ENCODE data around the gene ECT2L. TPM values are rescaled to one million over a fixed set of nuclear protein-coding genes. Genes with fewer than 3 reads are reported as not detected.

Gene ECT2L
- polyA plus RNA-seq, 1 of the 3 experiments (the other 2 are of a cell fraction), result 0.02 TPM

DNA sequence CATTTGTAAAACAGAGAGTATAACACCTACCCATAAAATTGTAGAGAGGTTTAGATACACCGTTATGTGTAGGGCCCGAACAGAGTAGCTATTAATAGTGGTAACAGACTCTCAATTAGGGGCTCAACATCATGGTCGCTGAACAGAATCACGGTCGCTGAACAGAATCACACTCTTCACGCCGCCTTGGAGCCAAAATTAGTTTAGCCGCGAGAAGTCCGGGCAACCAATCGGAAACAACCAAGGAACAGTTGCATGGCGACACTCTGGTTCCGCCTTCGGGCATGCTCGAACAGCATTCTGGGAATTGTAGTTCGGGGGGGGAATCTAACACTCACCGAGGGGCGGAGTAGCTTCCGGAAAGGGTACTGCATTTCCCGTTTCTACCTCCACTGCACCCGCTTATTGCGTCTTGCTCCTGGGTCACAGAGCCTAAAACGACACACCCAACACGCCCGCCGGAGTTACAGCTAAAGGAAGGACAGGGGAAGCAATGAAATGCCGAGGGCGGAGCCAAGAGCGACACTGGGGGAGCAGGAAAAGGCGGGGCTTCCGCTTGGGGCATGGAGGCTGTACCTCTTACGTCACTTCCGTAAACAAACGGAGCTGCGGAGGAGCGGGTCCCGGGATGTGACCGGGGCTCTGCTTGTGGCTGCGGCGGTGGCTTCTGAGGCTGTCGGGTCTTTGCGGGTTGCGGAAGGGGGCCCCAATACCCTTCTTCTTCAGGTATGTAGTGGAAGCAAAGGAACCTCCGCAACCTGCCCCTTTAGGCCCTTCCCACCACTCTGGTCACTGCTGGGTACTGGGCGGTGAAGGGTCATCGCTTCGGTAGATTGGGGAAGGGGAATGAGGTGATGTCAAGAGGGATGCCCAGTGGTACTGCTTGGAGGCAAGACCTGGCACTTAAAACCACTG lies 22.5 kb upstream of the ECT2L start, which contains the start of gene CCDC28A:
Gene CCDC28A, plus strand, starts transcription at position 593 of the 915 bp plus-strand sequence. CDS start 2,352 bp downstream, outside the sequence.
- peak within 1 kb of the TSS; percentile 77 for H3K4me2 ChIP-seq
- 1% methylated on average over 40 of the region's 47 CpGs for WGBS (ENCODE audit: low lambda C conversion rate)
- H3K4me1 ChIP-seq (ENCODE audit: control insufficient read depth in 1 of 2, insufficient read depth in 2 of 2, low read depth in 1 of 2, low read length in 1 of 2), result peaks cover 0 to 9% of the 10 kb centered on the region in 2 experiments; a peak in 3 of 4 replicates
- peak within 1 kb of the TSS; percentile 91 for H3K9ac ChIP-seq
- peaks cover 3% of the 10 kb centered on the region for H3F3A ChIP-seq (replicated peaks; ENCODE audit: insufficient read depth)
- H3K9me3 ChIP-seq, result no peaks in the 10 kb centered on the region
- peaks cover 12% of the 10 kb centered on the region for H3K79me2 ChIP-seq (ENCODE audit: insufficient read depth)
- H2AFZ ChIP-seq (ENCODE audit: low read depth), result peak within 1 kb of the TSS; percentile 95
- ChIA-PET POLR2A (interaction anchor here (0.6 to 1.2 kb wide), 2 partner anchors 361 to 369 kb away, joined by 4 read pairs; partner anchors contain the start of gene HEBP2), CTCF (interaction anchor here (0.6 to 1.5 kb wide), 2 partner anchors 182 to 184 kb away, joined by 3 to 9 read pairs; no protein-coding TSS in a partner anchor)
- no peaks in the 10 kb centered on the region for H3K27me3 ChIP-seq (ENCODE audit: insufficient read depth)
- H3K36me3 ChIP-seq (replicated peaks in 1 of 2; ENCODE audit: control insufficient read depth in 1 of 2, insufficient read depth in 2 of 2, low read length in 1 of 2), result peaks cover 0 to 24% of the 10 kb centered on the region in 2 experiments
- no peaks in the 10 kb centered on the region for H4K20me1 ChIP-seq (ENCODE audit: insufficient read depth)
- H3K4me3 ChIP-seq (ENCODE audit: low read depth in 2 of 2, low read length in 1 of 2), result peak within 1 kb of the TSS; percentile 93 to 95
- no peaks in the 10 kb centered on the region for H3K9me2 ChIP-seq
- H3K27ac ChIP-seq (ENCODE audit: low read depth in 2 of 2, low read length in 1 of 2), result peak within 1 kb of the TSS; percentile 93 to 97
- DNase-seq, result peak; percentile 89
- TF ChIP-seq YY1 (IDR thresholded peaks at IDR 0.05; ENCODE audit: low read depth), result 0 out of 2 replicates have a peak, but pooled peaks have one; percentile 46
- no peak for TF ChIP-seq RFX5 (IDR thresholded peaks at IDR 0.05; ENCODE audit: low read length)
- TF ChIP-seq EZH2phosphoT487 (IDR thresholded peaks at IDR 0.05; ENCODE audit: borderline replicate concordance, low read depth), result no peak
- no peak for TF ChIP-seq GATA2 (CRISPR knock-in tag; IDR thresholded peaks at IDR 0.05)
- peak; percentile 85 for TF ChIP-seq ELF1 (IDR thresholded peaks at IDR 0.05)
- no peak for TF ChIP-seq NRF1 (IDR thresholded peaks at IDR 0.05; ENCODE audit: low read depth, low read length)
- TF ChIP-seq FOXM1 (IDR thresholded peaks at IDR 0.05; ENCODE audit: low read depth), result no peak
- TF ChIP-seq, protein P1, sequence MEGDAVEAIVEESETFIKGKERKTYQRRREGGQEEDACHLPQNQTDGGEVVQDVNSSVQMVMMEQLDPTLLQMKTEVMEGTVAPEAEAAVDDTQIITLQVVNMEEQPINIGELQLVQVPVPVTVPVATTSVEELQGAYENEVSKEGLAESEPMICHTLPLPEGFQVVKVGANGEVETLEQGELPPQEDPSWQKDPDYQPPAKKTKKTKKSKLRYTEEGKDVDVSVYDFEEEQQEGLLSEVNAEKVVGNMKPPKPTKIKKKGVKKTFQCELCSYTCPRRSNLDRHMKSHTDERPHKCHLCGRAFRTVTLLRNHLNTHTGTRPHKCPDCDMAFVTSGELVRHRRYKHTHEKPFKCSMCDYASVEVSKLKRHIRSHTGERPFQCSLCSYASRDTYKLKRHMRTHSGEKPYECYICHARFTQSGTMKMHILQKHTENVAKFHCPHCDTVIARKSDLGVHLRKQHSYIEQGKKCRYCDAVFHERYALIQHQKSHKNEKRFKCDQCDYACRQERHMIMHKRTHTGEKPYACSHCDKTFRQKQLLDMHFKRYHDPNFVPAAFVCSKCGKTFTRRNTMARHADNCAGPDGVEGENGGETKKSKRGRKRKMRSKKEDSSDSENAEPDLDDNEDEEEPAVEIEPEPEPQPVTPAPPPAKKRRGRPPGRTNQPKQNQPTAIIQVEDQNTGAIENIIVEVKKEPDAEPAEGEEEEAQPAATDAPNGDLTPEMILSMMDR (IDR thresholded peaks at IDR 0.05), result no peak
- no peak for TF ChIP-seq RAD21 (IDR thresholded peaks at IDR 0.05; ENCODE audit: low read length)
- TF ChIP-seq USF2 (IDR thresholded peaks at IDR 0.05; ENCODE audit: borderline replicate concordance, low read depth, low read length), result no peak
- TF ChIP-seq RXRA (IDR thresholded peaks at IDR 0.05; ENCODE audit: borderline replicate concordance, low read depth), result no peak
- no peak for TF ChIP-seq SMC3 (IDR thresholded peaks at IDR 0.05; ENCODE audit: low read depth, low read length)
- TF ChIP-seq, protein P2, sequence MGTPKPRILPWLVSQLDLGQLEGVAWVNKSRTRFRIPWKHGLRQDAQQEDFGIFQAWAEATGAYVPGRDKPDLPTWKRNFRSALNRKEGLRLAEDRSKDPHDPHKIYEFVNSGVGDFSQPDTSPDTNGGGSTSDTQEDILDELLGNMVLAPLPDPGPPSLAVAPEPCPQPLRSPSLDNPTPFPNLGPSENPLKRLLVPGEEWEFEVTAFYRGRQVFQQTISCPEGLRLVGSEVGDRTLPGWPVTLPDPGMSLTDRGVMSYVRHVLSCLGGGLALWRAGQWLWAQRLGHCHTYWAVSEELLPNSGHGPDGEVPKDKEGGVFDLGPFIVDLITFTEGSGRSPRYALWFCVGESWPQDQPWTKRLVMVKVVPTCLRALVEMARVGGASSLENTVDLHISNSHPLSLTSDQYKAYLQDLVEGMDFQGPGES (IDR thresholded peaks at IDR 0.05; ENCODE audit: low read depth, low read length), result 0 out of 2 replicates have a peak, but pooled peaks have one; percentile 31
- TF ChIP-seq TCF12 (IDR thresholded peaks at IDR 0.05), result no peak
- TF ChIP-seq JUND (IDR thresholded peaks at IDR 0.05), result no peak
- peak; percentile 25; the same call in 1 of the 2 replicates for TF ChIP-seq POLR2AphosphoS5 (IDR thresholded peaks at IDR 0.05; ENCODE audit: low read depth, low read length)
- peak; percentile 91 for TF ChIP-seq GABPA (IDR thresholded peaks at IDR 0.05; ENCODE audit: low read depth)
- no peak for TF ChIP-seq TEAD4 (IDR thresholded peaks at IDR 0.05; ENCODE audit: borderline replicate concordance, insufficient read depth)
- TF ChIP-seq EP300 (IDR thresholded peaks at IDR 0.05; ENCODE audit: borderline replicate concordance in 1 of 2, low read depth in 1 of 2, low read length in 1 of 2), result no peak
- TF ChIP-seq TAF1 (IDR thresholded peaks at IDR 0.05; ENCODE audit: borderline replicate concordance, low read depth, low read length), result no peak; the same call in 1 of the 2 replicates
- no peak for TF ChIP-seq RCOR1 (IDR thresholded peaks at IDR 0.05; ENCODE audit: low read length)
- TF ChIP-seq, protein P3, sequence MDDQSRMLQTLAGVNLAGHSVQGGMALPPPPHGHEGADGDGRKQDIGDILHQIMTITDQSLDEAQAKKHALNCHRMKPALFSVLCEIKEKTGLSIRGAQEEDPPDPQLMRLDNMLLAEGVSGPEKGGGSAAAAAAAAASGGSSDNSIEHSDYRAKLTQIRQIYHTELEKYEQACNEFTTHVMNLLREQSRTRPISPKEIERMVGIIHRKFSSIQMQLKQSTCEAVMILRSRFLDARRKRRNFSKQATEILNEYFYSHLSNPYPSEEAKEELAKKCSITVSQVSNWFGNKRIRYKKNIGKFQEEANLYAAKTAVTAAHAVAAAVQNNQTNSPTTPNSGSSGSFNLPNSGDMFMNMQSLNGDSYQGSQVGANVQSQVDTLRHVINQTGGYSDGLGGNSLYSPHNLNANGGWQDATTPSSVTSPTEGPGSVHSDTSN (IDR thresholded peaks at IDR 0.05), result 0 out of 2 replicates have a peak, but pooled peaks have one; percentile 12
- 0 out of 2 replicates have a peak, but pooled peaks have one; percentile 43 for TF ChIP-seq SIN3A (IDR thresholded peaks at IDR 0.05; ENCODE audit: borderline replicate concordance, low read depth, low read length)
- TF ChIP-seq NFIC (IDR thresholded peaks at IDR 0.05; ENCODE audit: borderline replicate concordance), result no peak
- TF ChIP-seq, protein P4, sequence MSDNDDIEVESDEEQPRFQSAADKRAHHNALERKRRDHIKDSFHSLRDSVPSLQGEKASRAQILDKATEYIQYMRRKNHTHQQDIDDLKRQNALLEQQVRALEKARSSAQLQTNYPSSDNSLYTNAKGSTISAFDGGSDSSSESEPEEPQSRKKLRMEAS (IDR thresholded peaks at IDR 0.05; ENCODE audit: low read depth), result peak; percentile 84
- no peak; the same call in 1 of the 2 replicates for TF ChIP-seq FOXJ3 (CRISPR knock-in tag; IDR thresholded peaks at IDR 0.05)
- no peak for TF ChIP-seq MEF2A (IDR thresholded peaks at IDR 0.05; ENCODE audit: borderline replicate concordance, low read depth)
